NCI-H524 treated with DMSO at 0.1 percent for 48 hours (cell line): ENCODE measurements around the gene ACP2.
"Not testable (repeated sequence)": the region's sequence is repeated elsewhere in the genome, so short reads cannot be mapped to it uniquely, and the experiment has no call there.

Source experiments
- DNase-seq: peaks from one replicate; lab custom pipeline; 2025; lab: John Stamatoyannopoulos, UW

The ACP2 gene

DNA sequence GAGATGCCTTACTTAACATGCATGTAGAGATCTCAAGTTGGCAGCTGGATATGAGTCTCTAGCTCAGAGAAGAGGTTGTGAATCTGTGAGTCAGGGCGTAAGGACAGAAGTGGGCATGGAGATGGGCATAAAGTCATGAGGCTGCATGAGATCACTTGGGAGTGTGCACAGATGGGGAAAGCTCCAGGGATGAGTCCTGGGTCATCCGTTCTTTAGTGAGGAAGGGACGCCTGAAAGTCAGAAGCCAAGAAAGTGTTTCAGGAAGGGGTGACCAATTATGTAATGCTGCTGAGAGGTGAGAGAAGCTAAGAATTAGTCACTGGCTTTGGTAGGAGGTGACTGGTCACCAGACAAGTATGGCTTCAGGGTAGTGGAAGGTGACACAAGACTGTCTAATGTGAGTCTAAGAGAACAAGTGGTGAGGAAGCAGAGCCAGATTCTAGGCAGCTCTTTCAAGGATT is 6.7 kb downstream of the ACP2 start:
- DNase-seq: no peak

DNA sequence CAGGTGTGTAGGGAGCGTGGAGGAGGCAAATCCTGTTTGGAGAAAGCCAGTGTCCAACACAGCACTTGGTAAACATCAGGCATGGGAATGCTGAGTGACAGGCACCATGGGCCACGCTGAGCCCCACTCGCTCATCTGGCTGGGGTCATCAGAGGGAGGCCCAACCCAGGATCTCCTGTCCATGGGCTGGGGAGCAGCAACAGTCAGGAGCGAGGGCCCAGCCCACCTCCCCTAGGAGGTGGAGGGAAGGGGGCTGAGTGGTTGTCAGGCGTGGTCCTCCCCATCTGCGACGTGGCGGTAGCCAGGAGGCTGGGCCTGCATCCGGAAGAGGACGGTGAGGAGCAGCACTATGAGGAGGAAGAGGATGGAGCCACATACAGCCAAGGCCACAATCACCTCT is 8.8 kb downstream of the ACP2 start:
- no peak for DNase-seq

DNA sequence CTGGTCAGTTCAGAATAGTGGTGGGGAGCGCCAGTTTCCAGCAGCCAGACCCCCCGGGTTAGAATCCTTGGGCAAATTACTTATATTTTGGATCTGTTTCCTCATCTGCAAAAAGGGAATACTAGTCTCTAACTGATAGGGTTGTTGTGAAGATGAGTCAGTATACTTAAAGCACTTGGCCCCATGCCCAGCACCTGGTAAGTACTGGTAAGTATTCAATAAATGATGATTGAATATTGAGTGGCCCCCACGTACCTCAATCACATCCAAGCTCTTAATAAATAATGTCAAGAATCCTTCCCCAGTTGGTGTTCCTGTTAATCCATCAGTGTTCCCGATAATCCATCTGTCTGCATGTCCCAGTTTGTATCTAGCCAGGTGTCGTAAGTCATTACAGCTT is 12.1 kb downstream of the ACP2 start:
- peak; percentile 19 for DNase-seq

DNA sequence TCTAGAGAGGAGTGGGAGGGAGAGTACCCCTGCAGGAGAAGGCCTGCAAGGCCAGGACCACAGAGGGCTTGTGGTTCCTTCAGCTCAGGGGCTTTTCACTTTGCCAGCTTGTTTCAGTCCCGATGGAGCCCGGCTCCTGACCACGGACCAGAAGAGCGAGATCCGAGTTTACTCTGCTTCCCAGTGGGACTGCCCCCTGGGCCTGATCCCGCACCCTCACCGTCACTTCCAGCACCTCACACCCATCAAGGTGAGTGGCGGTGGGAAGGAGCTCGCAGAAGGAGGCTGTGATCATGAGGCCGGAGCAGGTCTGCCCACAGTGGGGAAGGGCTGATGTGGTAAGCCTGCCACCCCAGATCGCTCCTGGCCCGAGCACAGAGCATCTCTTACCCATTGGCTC is 13.5 kb downstream of the ACP2 start:
- no peak for DNase-seq

DNA sequence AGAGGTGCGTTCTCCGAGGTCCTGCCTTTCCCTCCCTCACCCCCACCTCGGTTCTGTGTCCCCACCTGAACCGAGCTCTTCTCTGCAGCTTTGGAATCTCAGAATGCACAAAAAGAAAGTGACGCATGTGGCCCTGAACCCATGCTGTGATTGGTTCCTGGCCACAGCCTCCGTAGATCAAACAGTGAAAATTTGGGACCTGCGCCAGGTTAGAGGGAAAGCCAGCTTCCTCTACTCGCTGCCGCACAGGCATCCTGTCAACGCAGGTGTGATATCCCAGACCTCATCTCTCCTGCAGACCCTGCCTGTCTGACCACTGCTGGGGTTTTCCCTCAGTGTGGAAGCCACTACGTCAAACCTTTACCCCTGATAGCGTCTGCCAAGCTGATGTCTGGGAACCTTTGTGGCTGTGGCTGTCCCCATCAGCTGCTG is 13.9 kb downstream of the ACP2 start:
- DNase-seq: no peak

DNA sequence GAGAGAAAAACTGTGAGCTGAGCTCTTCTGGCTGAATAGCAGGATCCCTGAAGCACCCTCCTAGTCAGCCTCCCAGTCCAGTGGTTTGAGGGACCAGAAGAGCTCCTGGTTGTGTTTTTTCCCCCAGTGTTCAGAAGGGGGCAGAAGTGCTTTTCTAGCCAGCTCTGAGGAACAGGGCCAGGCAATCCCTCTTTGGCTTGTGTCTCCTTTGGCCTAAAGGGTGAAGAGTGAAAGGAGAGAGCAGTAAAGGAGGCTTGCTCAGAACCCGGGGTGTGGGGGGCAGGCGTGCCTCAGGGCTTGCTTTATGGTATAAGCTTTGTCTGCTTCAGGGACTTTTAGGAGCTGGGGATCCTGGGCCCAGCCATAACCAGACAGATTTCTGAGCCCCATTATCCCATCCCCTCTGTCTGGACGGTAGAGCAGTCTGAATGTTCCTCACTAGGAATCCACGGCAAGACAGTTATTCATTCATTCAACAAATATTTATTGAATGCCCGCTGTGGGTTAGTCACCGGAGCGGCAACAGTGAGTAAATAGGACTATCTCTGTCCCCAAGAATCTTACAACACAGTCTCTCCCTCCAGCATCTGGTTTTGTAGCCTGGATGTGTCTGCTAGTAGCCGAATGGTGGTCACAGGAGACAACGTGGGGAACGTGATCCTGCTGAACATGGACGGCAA is 14.5 kb downstream of the ACP2 start:
- DNase-seq: no peak

DNA sequence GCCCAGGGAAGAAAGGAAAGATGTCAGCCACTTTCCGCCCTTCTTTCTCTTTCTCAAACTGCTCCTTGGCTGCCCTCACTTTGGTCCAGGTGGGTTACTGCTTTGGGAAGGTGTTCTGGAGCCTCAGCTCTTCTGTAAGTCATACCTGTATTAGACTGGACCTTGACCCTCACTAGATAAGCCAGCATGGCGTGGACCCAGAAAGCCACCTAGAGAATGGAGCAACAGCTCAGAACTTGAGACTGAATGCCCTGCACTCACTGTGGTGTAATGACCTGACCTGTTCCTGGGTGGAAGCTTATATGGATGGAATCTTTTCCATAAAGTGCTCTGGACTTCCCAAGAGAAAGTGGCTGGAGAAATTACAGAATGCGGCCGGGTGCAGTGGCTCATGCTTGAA is 15.6 kb downstream of the ACP2 start:
- DNase-seq: no peak

DNA sequence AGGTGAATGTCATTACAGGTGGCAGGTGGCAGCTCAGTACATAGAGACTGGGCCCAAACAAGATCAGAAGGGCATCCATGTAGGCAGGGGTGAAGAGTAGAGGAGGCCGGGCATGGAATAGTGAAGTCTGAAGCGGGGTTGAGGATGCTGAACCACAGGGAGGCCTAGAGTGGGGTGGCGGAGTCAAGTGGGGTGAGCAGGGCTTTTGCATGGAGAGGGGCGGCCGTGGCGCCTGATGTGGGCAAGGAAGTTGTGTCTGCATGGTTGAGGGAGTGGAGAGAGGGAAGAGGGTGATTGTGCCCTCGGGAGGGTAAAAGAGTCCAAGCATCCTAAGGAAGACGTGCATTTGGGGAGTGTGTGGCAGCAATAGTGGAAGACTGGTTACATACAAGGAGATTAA is 19.5 kb downstream of the ACP2 start:
- no peak for DNase-seq

DNA sequence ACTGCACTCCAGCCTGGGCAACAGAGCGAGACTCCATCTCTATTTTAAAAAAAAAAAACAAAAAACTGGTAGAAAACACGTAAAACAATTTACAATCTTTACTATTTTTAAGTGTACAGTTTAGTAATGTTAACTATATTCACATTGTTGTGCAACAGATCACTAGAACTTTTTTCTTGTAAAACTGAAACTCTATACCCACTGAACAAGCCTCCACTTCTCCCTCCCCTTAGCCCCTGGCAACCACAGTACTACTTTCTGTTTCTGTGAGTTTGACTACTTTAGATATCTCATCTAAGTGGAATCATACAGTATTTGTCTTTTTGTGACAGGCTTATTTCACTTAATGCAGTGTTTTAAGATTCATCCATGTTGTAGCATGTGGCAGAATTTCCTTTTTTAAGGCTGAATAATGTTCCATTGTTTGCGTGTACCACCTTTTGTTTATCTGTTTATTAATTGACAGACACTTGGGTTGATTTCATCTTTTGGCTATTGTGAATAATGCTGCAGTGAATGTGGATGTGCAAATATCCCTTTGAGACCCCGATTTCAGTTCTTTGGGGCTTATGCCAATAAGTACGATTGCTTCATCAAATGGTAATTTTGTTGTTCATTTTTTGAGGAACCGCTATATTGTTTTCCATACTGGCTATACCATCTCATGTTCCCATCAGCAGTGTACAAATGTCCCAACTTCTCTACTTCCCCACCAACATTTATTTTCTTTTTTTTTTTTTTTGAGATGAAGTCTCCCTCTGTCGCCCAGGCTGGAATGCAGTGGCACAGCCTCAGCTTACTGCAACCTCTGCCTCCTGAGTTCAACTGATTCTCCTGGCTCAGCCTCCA is 22.8 kb downstream of the ACP2 start:
- DNase-seq: no peak

DNA sequence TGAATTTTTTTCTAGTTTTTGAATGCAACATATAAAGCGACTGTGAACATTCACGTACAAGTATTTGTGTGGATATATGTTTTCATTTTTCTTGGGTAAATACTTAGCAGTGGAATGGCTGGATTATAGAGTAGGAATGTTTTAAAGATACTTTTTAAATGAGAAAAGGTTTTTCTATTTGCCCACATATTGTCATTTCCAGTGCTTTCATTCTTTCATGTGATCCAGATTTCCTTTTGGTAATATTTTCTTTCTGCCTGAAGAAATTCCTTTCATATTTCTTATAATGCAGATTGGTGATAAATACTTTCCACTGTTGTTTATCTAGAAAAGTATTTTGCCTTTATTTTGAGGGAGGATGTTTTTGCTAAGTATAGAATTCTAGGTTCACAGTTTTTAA is 25.9 kb downstream of the ACP2 start:
- no peak for DNase-seq

DNA sequence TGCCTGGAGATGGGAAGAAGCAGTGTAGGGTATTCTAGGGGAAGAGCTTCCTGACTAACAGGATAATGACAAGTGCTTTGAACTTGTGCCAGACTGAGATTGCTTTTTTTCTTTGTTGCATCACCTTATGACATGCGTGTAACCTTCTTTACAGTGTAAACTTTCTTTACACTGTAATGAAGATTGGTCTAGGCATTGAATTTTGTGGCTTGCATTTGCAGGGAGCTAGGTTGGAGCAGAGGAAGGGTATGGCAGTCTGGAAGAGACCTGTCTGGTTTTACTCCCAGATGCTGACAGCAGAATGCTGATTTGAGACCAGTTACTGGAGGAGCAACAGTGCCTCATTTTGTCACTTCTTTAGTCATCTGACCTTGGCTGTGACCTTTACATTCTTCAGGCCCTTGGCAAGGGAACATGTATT is 28.2 kb downstream of the ACP2 start:
- no peak for DNase-seq

DNA sequence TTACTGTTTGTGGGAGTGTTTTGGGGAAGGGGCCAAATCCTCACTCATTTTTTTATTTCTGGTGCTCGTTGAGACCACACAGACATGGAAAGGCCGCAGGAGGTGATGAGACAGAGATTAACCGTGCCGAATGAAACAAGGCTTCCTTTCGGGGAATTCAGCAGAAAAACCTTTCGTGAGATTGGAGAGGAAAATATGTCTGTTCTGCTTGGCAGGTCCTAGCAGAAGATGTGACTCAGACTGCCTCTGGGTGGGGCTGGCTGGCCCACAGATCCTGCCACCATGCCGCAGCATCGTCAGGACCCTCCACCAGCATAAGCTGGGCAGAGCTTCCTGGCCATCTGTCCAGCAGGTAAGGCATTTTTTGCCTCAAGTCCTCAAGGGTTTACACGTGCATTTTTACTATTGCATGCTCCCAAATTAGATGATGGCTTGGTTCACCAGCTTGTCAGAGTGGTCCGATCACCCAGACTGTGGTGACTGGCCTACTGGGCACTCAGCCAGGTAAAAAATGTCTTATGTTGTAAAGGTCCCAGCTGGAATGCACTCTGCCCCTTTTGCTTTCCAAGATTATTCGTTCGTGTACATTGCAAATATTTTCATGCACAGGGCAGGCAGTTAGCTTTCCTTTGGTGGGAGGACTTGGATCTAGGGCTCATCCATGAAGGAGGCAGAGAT is 32.4 kb downstream of the ACP2 start:
- no peak for DNase-seq

DNA sequence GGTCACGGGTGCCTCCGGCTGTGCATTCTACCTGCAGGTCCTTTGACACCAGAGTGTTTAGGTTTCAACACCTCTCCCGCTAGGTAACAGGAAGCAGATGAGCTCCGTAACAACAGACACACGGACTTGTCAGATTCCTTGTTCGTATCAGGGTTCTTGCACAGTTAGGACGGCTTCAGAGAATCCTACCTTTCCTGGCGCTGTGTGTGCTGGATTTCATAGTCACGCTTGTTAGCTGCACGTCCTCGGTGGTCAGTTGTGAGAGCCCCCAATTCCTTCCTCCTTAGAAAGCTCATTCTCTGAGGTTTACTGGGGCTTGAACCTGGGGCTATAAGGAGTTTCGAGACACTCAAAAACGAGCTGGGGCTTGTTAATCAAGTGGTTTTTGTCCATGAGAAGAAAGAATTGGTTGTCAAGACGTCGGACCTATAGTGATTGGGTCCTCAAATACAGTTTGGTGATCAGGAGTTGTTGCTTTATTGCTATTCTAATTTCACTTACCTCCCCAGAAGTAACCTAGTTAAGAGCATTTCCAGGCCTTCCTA is 33.2 kb downstream of the ACP2 start:
- no peak for DNase-seq

DNA sequence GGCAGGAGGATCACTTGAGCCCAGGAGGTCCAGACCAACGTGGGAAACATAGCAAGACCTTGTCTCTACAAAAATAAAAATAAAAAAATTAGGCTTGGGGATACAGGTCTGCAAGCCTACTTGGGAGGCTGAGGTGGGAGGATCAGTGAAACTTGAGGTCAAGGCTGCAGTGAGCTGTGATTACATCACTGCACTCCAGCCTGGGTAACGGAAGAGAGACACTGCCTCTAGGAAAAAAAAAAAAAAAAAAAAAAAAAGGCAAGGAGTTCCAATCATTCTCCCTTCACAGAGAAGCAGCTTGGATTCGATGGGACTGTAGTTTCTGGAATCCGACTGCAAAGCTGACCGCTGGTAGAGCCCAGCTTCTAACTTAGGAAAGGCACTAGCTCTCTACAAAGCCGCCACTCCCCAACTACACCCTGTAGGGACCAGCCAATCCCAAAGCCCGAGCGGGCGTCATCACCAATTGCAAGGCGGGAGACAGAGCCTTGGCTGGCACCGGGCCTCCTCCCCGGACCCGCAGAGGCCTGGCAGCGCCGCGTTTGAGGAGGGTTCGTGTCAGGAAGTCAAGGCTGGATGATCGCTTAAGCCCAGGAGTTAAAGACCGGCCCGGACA is 34.6 kb downstream of the ACP2 start:
- peak; percentile 35 for DNase-seq

DNA sequence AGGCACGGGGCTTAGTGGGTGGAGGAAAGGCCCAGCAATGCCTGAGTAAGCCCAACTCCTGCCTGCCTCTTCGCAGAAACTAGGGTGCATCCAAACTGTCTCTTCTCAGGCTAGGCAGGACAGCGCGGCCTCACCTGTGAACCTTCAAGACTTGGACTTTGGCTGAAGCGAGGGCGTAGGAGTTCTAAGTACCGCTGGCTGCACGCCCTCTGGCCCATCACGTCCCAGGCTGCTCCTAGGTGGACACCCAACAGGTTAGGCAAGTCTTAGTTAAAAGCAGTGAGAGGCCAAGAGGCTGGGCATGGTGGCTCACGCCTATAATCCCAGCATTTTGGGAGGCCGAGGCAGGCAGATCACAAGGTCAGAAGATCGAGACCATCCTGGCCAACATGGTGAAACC is 35.7 kb downstream of the ACP2 start:
- no peak for DNase-seq

DNA sequence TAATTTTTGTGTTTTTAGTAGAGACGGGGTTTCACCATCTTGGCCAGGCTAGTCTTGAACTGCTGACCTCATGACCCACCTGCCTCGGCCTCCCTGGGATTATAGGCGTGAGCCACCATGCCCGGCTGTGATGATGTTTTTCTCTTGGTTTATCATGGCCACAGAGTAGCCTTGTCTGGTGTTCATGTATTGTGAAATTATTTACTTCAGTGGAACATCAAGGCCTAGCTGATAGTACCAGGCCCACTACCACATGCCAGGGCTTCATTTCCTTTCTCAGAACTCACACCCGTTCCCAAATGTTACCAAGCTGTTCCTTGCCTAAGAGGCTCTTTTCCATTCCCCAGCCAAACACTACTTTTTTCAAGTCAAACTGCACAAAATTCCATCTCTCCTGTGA is 40.0 kb downstream of the ACP2 start:
- no peak for DNase-seq

DNA sequence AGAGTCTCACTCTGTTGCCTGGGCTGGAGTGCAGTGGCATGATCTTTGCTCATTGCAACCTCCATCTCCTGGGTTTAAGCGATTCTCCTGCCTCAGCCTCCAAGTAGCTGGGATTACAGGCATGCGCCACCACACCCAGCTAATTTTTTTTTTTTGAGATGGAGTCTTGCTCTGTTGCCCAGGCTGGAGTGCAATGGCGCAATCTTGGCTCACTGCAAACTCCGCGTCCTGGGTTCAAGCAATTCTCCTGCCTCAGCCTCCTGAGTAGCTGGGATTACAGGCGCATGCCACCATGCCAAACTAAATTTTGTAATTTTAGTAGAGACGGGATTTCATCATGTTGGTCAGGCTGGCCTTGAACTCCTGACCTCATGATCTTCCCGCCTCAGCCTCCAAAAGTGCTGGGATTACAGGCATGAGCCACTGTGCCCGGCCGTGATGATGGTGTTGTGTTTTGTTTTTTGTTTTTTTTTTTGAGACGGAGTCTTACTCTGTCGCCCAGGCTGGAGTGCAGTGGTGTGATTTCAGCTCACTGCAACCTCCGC is 40.5 kb downstream of the ACP2 start:
- not testable (repeated sequence) for DNase-seq

DNA sequence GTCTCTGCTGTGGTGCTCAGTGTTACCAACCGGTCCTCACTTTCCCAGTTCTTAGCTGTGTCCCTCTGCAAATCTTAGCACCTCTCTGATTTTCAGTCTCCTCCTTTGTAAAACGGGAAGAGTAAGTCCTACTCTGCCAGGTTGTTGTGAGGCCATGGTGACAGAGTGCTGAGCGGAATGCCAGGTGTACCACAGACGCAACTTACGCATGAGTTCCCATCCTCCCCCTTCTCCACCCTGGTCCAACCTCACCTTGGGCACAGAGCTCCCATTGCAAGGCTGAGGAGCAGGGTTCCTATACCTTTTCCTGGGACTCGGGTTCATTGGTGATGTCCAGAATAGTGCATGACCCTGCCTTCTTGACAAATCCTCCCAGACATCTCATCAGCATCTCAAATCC is 41.2 kb downstream of the ACP2 start:
- DNase-seq: no peak

DNA sequence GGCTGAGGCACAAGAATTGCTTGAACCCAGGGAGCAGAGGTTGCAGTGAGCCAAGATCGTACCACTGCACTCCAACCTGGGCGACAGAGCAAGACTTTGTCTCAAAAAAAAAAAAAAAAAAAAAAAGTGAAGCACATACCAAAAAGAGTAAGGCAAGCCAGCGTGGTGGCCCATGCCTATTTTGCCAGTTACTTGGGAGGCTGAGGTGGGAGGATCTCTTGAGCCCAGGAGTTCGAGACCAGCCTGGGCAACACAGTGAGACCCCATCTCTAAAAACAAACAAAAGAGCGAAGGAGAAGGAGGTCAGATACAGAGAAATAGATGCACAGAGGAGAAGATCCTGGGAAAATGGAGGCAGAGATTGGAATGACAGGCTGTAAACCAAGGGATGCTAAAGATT is 42.0 kb downstream of the ACP2 start:
- not testable (repeated sequence) for DNase-seq

DNA sequence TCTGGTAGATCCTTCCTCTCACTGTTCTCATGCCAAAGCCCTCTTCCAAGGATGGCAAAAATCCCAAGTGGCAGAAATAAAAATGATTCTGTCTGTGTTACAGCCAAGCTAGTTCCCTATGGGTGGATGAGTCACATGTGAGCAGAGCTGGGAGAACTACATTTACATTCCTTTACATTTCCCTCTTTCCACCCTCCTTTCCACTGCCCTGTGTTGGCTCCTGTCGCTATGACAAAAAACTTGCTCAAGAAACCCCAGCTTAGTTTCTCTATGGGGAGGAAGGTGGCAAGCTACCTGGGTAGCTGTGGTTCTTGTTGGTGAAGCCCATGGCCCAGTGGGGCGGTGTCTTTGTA is 44.0 kb downstream of the ACP2 start:
- no peak for DNase-seq

DNA sequence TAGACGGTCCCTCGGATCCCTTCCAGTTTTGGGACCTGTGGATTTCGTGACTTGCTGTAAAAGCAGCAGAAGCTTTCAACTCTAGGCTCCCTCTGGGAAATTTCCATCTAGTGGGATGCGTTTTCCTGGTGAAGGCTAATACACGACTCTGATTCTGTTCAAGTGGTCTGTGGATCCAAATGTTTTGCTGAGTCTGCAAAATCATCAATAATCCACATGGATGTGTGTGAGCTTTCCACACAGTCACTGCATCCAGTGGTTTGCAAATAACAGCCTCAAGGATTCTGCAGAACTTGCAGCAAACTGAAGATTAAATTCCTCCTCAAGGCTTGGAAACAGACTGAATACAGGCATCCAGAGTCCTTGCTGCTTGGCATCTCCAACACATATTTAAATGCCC is 46.0 kb downstream of the ACP2 start:
- DNase-seq: no peak

DNA sequence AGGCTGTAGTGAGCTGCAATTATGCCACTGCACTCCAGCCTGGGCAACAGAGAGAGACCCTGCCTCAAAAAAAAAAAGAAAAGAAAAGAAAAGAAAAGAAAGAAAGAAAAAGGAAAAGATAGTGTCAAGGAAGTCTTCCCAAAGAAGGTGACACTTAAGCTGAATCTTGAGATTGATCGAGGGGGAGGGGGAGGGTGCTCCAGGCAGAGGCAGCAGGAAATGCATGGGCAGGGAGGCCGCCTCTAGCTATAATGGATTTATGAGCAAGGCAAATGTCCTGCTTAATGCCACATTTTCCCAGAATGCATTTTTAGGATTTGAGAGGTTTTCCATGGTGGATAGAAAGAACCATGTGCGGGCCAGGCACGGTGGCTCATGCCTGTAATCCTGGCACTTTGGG is 47.6 kb downstream of the ACP2 start:
- no peak for DNase-seq
